ENCODE measurements around the gene CHSY3.

- no peak for TF ChIP-seq CTCF (IDR thresholded peaks at IDR 0.05 in 4 of 5, conservative IDR thresholded peaks at IDR 0.05 in 1 of 5)
- TF ChIP-seq POLR2A (IDR thresholded peaks at IDR 0.05): no peak
Measured at GRCh38 chr5:130126746-130127145, 222.5 kb downstream of the CHSY3 start.

Measured in gastrocnemius medialis (tissue), 4 donors.